HT1080 (cell line): Measurements from ENCODE around the gene EHD3. TPM values are rescaled to one million over a fixed set of nuclear protein-coding genes. Genes with fewer than 3 reads are reported as not detected.
"Not testable (repeated sequence)": the region's sequence is repeated elsewhere in the genome, so short reads cannot be mapped to it uniquely, and the experiment has no call there.

Source experiments
- DNase-seq: peaks from one replicate; pipeline ENCODE4 v3.0.0-alpha.2; 2015; ENCODE audit warnings: low read depth
- small RNA-seq: library from RNA; depleted of rRNA; stranded (forward); fragments of <200 nt; gene quantifications from one replicate; pipeline ENCODE3, GENCODE V24; 2014
- total RNA-seq: library from RNA; depleted of rRNA; stranded (reverse); fragments of >200 nt; shearing (Covaris generic); gene quantifications from 2 replicates; pipeline ENCODE4 v1.2.3, GENCODE V29; 2014; rRNA removed

EHD3 gene
- total RNA-seq, 1 experiment from 2014 or later: 17.5 TPM

DNA sequence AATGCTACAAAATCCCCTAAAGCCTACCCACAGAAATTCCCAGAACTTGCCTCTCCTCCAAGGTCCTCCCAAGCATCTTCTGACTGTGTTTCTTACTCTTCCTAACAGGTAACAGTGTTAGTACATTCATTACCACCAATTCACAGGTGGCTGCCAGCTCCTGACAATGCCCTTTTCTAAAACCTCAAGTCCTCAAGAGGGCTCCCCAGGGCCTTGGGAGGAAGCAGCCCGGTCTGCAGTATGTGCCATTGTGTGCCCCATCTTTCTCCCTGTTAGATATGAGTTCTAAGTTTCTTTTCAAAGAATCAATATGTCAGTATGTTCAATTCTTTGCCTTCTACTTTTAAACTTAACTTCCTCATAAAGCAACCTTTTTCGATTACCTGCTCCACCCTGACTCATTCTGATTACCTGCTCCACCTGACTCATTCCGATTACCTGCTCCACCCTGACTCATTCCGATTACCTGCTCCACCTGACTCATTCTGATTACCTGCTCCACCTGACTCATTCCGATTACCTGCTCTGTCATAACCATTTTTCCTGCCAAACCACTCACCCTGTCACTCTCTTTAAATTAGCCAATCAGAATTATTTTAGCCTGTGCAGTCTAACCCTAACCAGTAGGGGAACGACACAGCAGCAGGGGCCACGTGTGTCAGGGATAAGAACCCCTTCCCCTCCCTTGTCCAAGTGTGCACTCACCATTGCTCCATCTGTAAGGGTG, 49.4 kb downstream of the EHD3 start:
- DNase-seq: not testable (repeated sequence)

DNA sequence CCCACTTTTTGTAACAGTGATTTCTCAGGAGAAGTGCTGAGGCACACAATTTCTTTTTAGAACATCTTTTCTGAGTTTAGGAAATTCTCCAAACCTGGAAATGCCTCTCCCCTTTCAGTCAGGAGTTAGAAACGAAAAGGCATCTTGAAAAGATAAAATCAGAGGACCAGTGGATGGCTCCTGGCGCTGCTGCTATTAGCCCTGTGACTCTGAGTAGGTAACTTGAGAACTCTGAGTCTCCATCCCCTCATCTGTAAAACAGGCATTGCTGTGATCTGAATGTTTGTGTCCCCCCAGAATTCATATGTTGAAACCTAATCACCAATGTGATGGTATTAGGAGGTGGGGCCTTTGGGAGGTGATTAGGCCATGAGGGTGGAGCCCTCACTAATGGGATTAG, 50.2 kb downstream of the EHD3 start:
- DNase-seq: no peak

DNA sequence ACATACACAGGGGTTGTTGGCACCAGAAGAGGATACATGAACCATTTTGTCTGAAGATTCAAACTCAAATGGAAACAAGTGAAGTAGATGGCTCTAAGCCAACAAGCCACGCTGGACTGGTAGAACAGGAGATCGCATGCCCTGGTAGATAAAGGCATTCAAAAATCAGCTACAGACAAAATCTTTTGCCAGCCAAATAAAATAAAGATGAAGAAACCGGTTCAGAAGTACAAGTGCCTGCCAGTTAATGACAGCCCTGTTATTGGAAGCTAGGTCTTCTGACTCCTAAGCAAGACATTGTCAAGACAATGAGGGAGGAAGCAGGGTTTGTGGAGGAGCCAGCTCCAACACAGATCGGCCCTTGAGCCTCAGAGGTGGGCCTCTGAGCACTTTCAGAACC, 52.3 kb downstream of the EHD3 start:
- peak; percentile 22 for DNase-seq

DNA sequence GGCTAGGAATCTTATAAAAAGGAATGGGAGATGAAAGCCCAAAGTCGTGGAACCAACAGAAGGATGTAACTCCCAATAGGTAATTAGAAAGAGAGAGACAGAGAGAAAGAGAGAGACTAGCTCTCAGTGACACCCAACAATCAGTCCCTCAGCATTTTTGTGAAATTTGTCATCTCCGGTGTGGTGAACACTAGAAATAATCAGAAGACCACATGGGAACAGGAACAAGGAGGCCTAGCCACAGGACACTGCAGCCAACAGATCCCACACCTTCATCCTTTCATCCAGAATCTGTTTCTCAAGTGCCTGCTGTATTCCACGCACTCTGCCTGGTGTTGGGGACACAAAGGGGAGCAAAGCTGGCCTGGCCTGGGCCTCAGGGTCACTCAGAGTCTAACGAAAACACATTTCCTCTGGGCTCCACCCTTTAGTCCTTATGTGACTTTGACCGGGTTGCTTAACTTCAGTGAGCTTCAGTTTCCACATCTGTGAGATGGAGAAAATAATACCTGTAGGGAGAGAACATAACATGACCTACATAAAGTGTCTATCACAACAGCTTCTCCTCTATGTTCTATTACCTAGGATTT, 53.1 kb downstream of the EHD3 start:
- peak; percentile 95 for DNase-seq

GRCh38 chr2:31287654-31288053, 53.7 kb downstream of the EHD3 start:
- peak; percentile 73 for DNase-seq

DNA sequence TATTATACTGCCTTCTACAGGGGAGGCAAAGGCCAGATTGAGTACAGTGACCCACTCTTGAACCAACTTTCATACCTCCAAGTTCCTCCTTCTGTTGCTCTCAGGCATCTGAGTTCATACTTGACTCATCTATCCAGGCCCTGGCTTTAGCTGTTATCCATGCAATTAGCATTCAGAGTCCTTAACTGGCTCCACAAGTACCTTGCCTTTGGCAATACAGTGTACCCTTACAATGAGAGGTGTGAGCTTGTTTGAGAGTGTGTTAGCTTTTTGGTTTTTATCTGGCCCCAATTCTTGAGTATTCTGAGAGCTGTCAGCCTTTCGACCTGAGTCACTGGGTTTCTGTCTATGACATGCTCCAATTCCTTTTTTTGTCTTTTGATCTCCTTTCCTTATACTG, 60.2 kb downstream of the EHD3 start:
- no peak for DNase-seq

- peak; percentile 16 for DNase-seq
Observed at GRCh38 chr2:31296641-31297287, 62.8 kb downstream of the EHD3 start.

DNA sequence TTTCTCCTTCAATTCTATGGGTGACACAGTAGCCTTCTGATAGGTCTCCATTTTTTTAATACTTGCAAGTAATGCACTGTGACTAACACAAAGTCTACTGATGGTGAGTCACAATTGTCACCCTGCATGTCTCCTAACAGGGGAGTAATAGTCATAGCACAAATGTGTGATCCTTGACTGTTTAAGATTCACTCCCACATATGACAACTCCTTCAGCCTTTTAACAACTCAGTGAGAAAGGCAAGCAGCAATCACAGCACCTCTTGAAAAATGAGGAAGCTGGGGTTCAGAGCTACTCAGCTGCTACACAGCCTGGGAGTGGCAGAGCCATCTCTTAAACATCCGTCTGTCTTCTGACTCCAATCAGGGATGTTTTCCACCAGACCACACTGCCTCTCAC, 63.8 kb downstream of the EHD3 start:
- peak; percentile 72 for DNase-seq

DNA sequence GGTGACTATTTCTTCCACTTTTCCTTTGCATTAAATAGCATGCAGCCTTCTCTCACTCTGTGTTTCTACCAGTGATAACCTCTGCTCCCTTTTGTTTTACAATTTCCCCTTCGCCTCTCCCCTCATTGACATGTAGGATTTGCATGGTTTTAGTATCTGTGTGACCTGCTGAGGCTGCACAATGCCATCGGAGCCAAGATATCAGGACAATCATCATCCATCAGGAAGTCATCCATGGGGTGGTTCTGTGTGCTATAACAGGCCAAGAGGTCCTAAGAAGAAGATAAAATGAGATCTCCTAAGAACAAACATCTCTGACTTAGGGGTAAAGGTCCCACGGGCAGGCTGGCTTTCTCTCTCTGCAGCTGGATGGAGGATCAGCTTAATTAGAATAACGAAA, 65.6 kb downstream of the EHD3 start:
- no peak for DNase-seq

GRCh38 chr2:31300309-31300708, 66.4 kb downstream of the EHD3 start:
- DNase-seq: no peak

DNA sequence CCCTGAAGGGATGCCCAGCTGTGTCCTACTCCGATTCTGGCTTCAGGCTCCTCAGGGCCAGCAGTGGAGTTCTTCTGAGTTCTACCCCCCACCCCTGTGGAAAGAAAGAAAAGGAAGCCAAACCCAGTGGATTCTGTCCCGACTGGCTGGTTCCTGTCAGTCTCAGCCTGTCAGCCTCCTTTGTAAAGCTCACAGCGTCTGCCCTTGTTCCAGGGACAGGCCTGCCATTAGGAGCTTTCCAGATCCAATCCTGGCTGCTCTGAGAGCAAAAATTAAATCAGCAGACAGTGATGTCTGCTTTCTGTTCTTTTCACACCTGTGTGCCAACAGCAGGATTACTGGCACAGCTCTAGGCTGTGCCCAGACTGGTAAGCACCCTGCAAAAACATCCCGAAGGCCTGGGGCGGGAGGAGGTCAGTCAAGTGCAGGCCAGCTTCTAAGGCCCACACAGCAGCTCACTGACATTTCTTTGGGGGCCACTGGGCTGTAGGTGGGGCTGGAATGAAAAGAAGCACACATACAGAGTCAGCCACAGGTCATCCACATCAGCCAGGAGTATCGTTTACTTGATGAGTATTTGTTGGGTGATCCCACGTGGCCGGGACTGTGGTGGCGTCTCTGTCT, 69.1 kb downstream of the EHD3 start:
- no peak for DNase-seq

DNA sequence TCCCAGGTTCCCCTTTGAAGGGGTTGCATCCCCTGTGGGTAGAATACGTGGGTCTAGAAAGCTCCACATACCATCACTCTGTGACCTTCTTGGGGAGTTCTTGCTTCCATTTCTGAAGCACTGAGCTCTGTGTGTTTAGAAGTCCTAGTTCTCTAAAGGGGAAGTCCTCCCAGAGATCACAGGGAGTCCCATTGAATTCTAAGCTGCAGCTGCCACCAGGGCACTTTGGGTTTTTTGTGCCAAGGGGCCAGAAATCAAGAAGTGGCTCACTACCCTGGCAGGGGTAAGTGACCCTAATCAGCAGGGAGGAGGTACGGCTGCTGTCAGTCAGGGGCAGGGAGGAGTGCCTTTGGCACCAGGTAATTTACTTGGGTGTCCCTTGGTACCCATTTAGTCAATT, 70.9 kb downstream of the EHD3 start:
- DNase-seq: no peak

- DNase-seq: peak; percentile 61
Observed at GRCh38 chr2:31312898-31313297, 78.9 kb downstream of the EHD3 start.

- no peak for DNase-seq
Observed at GRCh38 chr2:31314761-31315160, 80.8 kb downstream of the EHD3 start.

DNA sequence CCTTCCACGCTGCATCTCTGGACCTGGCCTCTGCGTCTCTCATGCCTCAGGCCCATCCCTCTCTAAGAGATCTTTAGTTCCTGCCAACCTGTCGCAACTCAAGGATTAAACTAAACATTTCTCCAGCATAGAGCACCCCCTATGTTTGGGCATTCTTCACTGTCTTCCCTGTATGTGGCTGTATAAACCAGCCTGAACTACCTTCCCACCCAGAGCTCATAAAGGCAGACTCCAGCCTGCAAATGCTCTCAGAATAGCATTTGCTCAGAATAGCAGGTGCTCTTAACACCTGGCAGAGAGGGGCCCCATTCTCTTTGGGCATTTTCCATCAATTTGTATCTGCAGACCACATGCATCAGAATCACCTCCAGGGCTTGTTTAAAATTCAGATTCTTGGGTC, 83.4 kb downstream of the EHD3 start:
- no peak for DNase-seq

GRCh38 chr2:31318361-31319336, 84.7 kb downstream of the EHD3 start:
- DNase-seq: peak; percentile 94

Small RNAs within 50 kb of the gene (small RNA-seq; reads per million reads assigned to genes)
- not detected for gene RNA5SP90

Other genes with a start within 250 kb of the EHD3 start
- 46.3 and 62.7 TPM in 2 replicates for gene GALNT14, start 95.7 kb upstream of the EHD3 start, total RNA-seq
- gene CAPN14, start 16.6 kb upstream of the EHD3 start, total RNA-seq: 0.03 and 0.24 TPM in 2 replicates
- gene XDH, start 180.6 kb downstream of the EHD3 start, total RNA-seq: 3.1 and 3.7 TPM in 2 replicates